Panc1 (cell line): Measurements from ENCODE around the gene HP.

ENCODE experiments used
- CTCF ChIP-seq: fragments of 450-650 bp; IDR thresholded peaks from 2 replicates; pipeline ENCODE4 v1.5.1; 2017; ENCODE audit warnings: mild to moderate bottlenecking
- REST ChIP-seq, 2 experiments: IDR thresholded peaks; 2 replicates each; pipeline ENCODE4 v1.6.1; 2011 to 2012; ENCODE audit warnings: low read depth in 2 of 2, control low read depth in 1 of 2, low read length in 1 of 2, mild to moderate bottlenecking in 1 of 2, moderate library complexity in 1 of 2; ENCODE audit not compliant: insufficient read depth in 1 of 2
- SIN3A ChIP-seq: IDR thresholded peaks from 2 replicates; pipeline ENCODE4 v1.6.1; 2012; ENCODE audit warnings: low read depth, mild to moderate bottlenecking, low read length, moderate library complexity, borderline replicate concordance; ENCODE audit not compliant: insufficient read depth

DNA sequence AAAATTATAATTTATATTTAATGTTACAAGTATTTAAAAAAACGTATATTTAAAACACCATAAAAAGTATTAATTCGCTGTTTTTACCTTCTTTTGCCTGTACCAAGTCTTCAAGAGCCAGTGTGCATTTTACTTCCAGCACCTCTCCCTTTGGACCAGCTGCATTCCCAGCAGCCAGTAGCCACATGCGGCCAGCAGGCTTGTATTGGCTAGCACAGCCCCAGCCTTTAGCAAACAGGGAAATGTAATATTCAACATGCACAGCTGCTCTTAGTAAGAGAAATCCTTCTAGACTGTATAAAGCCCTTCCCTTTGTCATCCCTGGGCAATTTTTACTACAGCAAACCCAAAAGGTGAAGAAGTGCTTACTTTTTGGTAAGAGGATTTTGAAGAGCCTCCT lies 39.2 kb upstream of the HP start:
- TF ChIP-seq CTCF = no peak
- no peak for TF ChIP-seq SIN3A
- no peak for TF ChIP-seq REST (IDR thresholded peaks at IDR 0.05; ENCODE audit: insufficient read depth in 1 of 2, low read depth in 2 of 2, low read length in 1 of 2)
